Endometrial microvascular endothelial cells (primary cell): ENCODE measurements around the gene RNF146. TPM values are rescaled to one million over a fixed set of nuclear protein-coding genes. Genes with fewer than 3 reads are reported as not detected.
"Not testable (repeated sequence)": the region's sequence is repeated elsewhere in the genome, so short reads cannot be mapped to it uniquely, and the experiment has no call there.

Experiments used
- in situ Hi-C: cut with HindIII; loops from 2 replicates; pipeline ENCODE4 v1.10.0; 2017; ENCODE audit warnings: low sequenced_read_pairs, low pct_unique_long_range_greater_than_20kb; ENCODE audit errors: inconsistent ontology term
- total RNA-seq: library from RNA; depleted of rRNA; stranded (reverse); fragments of >200 nt; gene quantifications from one replicate; pipeline ENCODE4 v1.2.3, GENCODE V29; 2015; ENCODE audit errors: inconsistent ontology term

The RNF146 gene, protein sequence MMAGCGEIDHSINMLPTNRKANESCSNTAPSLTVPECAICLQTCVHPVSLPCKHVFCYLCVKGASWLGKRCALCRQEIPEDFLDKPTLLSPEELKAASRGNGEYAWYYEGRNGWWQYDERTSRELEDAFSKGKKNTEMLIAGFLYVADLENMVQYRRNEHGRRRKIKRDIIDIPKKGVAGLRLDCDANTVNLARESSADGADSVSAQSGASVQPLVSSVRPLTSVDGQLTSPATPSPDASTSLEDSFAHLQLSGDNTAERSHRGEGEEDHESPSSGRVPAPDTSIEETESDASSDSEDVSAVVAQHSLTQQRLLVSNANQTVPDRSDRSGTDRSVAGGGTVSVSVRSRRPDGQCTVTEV
- 16.8 TPM for total RNA-seq

DNA sequence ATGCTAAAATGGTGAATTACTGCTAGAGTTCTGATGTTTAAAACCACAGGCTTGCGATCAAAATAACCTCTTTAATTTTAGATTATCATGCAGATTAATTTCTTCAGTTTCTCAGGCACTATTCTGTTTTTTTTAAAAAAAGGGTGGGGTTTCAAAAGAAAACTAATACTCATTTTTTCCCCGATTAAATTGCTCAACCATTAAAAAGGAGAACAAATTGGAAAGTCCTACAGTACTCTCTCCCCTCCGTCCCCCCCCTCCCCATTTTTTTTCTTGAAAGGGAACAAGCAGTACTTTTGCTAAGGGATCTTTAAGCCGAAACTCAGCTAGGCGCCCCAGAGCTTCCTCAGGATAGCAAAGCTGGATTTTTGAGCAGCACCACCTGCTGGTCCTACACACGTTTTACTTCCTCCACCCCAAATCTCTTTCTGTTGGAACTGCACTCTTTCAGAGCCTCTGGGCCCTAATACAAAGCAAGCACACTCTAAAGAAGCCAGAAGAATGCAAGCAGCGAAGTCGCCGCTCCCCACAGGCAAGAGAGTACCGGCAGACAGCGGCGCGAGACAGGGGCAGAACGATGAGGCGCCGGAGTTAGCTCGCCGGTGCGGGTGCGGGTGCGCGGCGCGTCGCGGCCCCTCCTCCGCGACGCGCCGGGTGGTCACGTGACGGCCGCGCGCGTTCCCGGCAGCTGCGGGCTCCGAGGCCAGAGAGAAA is at the start of gene RNF146:
Gene RNF146, plus strand, starts transcription at position 687 of the 714 bp plus-strand sequence. CDS start 13,475 bp downstream, outside the sequence.
- in situ Hi-C loops, result no loop called here

DNA sequence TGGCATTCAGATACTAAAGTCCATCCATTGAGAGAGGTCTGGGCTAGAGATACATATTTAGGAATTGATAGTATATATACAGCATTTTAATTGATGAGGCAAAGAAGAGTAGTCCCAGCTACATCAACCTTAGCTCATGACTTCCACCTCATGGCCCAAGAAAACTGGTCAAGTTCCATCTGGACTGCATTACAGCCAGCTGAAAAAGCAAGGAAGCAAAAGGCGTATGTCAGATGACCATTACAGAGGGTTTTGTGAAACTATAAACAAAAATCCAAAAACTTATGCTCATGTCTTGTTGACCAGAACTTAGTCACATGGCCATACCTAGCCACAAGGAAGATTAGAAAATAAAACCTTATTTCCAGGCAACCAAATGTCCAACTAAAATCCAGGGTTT is 46.8 kb upstream of the RNF146 start:
- in situ Hi-C loops, result no loop called here

DNA sequence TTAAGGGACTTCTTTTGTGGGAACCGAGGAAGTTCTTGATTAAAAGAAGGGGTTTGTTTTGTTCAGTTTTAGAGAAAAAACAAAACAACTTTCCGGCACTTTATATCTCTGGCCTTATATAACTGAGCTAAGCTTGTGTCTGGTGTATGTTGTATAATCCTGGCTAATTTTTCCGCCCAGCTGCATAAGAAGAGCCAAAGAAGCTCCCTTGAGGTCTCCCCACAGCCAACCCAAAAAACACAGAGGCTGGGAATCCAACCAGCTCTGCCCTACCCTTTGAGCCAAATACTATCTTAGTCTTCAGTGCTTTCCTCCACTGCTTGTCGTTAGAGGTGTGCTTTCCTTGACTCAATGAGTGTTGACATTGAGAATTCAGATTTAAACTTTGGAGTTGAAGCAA is 45.5 kb upstream of the RNF146 start:
- in situ Hi-C loops, result no loop called here

DNA sequence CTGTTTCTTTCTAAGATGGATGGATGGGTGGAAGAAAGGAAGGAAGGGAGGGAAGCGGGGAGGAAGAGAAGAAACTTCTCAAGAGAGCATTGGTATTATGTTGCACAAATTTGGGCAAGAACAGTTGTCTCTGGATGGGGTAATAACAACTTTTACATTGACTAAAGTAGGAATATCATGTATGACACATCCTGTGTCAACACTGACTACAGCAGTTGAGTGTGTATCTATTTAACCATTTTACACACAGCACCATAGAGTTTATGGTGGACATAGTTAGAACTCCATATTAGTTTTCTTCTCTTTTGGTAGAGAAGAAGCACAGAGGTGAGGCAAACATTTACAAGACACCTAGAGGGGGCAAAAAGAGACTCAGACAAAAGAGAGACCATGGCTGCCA is 44.2 kb upstream of the RNF146 start:
- in situ Hi-C loops, result no loop called here

DNA sequence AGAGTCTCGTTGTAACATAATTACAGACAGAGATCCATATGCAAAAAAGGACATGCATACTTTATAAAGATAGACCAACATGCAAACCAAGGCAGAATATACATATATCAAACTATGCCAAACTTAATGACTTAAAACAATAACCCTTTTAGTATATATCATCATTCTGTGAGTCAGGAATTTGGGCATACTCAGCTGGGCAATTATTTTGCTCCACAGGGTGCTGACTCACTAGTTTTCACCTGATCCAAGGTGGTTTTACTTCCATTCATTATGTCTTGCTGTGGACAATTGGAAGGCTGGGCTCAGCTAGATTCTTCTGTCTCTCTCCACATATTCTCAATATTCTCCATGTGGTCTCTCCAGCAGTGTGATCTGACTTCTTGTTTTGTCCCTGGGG is 41.2 kb upstream of the RNF146 start:
- in situ Hi-C loops, result no loop called here

DNA sequence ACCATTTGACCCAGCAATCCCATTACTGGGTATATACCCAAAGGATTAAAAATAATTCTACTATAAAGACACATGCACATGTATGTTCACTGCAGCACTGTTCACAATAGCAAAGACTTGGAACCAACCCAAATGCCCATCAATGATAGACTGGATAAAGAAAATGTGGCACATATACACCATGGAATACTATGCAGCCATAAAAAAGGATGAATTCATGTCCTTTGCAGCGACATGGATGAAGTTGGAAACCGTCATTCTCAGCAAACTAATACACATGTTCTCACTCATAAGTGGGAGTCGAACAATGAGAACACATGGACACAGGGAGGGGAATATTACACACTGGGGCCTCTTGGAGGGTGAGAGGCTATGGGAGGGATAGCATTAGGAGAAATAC is 32.8 kb upstream of the RNF146 start:
- in situ Hi-C loops, result not testable (repeated sequence)

DNA sequence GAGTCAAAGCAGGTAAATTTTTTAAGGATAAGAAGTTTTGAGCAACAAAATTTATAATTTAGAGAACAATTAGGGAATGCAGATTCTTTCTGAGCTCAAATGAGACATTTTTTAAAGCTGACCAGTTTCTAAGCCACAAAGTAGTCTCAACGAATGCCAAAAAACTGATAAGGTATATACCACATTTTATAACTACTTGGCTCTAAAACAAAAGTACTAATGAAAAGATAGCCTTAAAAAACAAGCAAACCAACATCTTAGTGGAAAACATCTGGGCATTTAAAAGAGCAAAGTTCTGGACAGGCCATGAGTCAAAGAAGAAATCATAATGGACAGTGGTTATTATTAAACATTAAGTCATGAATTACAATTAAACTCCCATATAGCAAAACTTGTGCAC is 23.2 kb upstream of the RNF146 start:
- in situ Hi-C loops, result no loop called here

DNA sequence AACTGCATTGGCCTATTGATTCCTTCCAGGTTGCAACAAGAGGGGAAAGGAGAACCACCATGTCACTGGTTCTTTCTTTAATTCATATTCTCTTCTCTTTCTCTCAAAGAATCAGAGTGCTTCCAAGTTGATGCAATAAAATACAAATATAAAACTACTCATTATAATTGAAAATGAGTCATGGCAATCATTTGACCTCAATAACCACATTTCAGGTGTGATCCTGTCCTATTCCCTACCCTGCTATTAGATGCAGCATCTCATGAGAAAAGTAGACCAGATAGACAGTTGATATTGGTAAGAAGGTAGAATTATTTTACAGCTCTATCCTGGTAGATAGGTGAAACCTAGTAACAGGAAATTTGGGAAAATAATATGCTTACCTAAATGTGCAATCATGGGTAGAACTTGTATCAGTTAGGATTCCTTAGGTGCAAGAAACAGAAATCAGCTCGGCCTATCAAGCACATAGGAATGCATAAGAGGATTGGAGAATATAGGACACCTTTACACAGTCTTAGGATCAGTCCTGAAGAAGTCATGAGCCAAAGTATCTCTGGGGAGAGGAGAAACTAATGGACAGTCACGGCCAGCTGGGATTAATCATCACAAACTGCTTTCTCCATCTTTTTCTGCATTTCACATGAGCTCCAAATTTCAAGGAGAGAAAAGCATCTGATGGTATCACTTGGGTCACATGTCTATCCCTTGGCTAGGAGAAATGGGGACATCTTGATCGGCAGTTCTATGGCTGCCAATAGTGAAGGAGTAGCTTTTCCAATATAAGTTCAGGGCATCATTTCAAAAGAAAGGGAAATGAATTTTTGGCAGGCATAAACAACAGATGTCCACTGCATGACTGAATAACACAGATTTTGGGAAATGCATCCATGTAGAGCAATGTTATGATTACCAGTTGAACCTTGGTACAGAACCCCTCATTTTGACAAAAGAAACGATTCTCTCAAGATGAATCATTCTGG is 19.3 kb upstream of the RNF146 start:
- in situ Hi-C loops, result no loop called here

DNA sequence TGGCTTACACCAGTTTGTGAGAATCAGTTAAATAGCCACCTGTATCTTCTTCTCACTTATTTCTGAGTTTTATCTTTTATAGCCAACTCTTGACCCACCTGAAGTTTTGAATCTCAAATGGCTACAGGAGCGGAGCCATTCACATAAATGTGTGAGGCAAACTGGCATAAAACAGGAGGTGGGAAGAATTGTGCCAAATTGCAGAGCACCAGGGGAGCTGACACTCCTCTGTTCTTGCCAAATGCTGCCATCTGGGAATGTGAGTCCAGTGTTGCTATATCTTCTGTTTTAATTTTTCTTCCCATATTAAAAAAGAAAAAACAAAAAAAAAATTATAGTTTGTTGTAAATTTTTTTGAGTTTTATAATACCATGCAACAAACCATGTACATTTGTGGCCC is 17.0 kb upstream of the RNF146 start:
- in situ Hi-C loops, result no loop called here

DNA sequence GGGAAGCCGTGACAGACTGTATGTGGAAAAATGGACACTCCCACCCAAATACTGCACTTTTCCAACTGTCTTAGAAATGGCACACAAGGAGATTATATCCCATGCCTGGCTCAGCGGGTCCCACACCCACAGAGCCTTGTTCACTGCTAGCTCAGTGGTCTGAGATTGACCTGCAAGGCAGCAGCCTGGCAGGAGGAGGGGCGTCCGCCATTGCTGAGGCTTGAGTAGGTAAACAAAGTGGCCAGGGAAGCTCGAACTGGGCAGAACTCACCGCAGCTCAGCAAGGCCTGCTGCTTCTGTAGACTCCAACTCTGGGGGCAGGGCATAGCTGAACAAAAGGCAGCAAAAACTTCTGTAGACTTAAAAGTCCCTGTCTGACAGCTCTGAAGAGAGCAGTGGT is 11.4 kb upstream of the RNF146 start:
- in situ Hi-C loops, result no loop called here

DNA sequence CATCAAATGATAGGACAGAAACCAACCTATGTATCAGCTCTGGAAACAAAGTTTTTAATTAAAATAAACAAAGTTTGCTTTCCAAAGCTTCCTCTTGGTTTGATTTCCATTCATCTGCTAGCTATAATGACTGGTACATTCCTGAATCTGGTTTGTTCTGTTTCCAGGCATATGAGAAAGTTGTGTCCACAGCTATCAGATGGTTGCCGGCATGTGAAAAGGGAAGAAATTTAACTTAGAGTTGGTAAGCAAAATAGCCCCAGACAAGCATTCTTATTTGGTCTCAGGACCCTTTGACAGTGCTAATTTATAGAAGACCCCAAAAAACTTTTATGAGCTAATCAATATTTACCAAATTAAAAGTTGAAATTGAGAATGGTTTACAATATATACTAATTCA is 3.8 kb upstream of the RNF146 start:
- in situ Hi-C loops, result no loop called here

DNA sequence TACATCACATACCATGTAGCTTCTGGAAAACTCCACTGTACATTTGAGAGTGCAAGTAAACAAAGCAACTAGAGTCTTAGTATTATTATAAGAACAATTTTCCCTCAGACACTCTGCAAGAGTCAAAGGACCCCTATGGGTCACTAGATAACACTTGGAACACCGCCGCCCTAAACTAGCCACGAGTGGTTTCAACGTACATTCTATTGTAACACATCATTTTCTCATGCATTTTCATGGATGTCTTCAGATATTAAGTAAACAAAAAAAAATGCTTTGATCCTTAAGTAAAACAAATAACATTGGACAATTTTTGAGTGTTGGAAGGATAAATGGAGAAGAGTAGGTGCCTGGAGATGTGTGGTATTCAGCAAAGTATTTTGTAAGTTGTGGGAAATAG is 3.2 kb upstream of the RNF146 start:
- in situ Hi-C loops, result no loop called here

DNA sequence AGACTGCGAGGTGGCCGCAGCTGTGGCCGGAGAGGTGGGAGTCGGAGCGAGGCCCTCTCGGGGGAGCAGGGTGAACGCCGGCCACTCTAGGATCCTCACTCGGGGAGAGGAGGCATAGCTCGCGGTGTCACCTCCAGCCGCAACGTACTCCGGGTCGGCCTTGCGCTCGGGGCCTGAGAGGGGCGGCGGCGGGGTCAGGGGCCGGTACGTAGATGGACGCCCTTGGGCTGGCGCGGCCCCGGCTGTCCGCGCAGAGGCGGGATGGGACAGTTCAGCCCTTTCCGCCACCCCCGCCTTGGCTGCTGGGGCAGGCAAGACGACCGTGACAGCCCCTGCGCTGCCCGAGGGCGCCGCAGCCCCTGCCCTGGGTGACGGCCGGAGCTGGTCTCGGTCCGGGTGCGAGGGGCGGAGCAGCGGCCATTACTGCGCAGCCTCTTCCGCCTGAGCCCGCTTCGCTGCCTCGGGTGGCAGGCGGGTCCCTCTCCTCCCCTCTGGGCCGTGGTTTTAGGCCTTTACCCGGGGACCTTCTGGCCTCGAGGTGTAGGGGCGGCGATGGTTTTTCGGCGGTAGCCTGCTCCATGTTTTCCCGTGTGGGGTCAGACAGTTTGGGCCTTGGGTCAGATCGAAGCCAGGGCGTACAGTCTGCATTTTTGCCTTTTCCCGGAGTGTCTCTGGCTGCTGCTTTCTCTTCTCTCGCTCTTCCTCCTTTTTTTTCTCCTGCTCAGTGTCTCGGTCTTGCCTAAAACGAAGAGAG is 405 bp downstream of the RNF146 start:
- in situ Hi-C loops, result no loop called here

DNA sequence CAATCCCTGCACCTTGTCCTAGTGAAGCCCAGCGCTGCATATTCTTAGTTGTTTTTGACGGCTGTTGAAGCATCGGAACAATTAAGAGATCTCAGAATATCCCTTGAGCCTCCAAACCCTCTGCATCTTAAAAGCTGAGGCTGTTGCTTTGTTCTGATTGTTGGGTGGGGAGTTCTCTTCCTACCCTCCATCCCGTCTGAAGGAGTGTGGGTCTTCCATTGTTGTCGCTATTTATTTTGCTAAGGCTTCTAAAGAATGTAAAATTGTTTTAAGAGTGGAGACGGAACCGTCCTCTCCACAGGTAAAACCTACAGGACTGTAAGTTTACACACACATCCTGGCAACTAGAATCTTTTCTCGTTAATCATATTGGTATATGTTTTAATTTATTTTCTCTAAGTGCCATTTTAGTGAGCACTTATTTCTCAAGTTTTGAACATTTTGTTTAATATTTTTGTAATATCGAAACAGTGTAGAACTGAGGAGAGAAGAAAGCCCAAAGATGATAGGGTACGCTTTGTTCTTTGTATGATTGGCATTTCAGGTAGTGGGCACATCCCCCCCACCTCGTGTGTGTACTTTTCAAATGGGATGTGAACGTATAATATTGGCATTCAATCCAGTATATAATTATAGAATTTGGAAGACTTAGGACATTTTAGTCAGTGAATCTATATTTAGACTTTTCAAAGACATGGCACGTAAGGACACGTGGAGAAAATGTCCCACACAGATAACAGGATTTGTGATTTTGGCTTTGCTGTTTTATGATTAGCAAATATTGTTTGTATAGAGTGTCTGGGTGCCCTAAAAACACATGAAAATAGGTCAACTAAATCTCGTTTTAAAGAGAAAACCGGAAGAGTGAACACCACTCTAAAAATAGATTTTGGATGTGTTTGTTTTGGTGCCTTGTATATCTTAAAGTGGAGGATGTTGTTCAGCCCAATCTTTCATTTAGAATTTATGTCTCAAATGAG is 1.3 kb downstream of the RNF146 start:
- in situ Hi-C loops, result no loop called here

DNA sequence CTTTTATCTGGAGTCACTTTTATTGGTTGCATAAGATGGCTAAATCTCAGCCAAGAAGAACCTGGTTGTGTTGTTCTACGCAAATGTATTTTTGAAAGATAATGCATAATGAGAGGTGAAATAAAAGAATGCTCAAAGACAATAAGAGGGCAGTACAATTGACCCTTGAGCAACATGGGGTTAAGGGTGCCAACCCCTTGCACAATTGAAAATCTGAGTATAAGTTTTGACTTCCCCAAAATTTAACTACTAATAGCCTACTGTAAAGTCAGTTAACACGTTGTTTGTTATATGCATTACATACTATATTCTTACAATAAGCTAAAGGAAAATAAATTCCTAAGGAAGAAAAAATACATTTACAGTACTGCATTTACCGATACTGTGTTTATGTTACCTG is 5.9 kb downstream of the RNF146 start:
- in situ Hi-C loops, result no loop called here

DNA sequence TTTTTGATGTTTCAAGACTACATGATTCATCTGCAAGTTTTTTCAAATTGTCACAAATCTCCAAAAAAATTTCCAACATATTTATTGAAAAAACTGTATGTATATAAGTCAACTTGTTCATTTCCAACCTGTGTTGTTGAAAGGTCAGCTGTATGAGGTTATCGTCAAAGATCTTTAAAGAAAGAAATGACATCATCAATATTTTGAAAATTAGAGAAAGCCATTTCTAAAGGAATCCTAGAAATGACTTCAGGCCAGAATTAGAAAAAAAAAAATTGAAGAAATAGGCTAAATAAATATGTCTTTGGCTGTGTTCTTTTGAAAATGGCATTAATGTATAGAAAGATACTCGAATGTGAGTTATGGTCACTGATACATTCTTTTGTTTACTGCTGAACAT is 6.8 kb downstream of the RNF146 start:
- in situ Hi-C loops, result no loop called here

DNA sequence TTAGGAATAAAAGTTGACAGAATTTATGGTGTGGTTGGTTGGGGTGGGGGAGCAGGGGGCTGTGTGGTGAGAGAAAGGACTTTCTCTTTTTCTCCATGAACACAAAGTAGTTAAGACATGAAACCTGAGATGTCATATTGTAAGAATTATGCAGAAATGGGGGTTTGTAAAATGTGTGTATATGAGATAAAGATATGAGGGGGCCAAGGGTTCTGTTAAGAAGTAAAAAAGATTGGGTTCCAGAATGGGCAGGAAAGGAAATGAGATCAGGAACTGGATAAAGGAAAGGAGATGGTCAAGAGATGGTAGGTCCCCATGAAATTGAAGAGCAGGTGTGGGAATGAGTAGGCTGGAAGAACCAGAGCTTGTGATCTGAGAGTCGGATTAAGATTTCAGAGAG is 9.7 kb downstream of the RNF146 start:
- in situ Hi-C loops, result no loop called here
